Small intestine (tissue), 7 donors: ENCODE results near the gene CFAP99. TPM values are rescaled to one million over a fixed set of nuclear protein-coding genes. Genes with fewer than 3 reads are reported as not detected.

ENCODE experiments used
- DNase-seq, 2 donors: peaks; one replicate each; pipeline versions ENCODE4 v3.0.0 to v3.0.0-alpha.2; 2013
- FAIRE-seq: peaks from 2 replicates; lab custom pipeline; 2012; peaks lifted over from hg19 to GRCh38; lab: Jason Lieb, UNC
- H3K27ac ChIP-seq, 3 donors: one replicate each; pipeline ENCODE4 v1.5.1; 2013; ENCODE audit warnings: low read length in 2 of 3, mild to moderate bottlenecking in 2 of 3, control low read depth in 1 of 3, inconsistent platforms in 1 of 3, low read depth in 1 of 3, moderate library complexity in 1 of 3
- H3K27me3 ChIP-seq, 3 donors: one replicate each; pipeline ENCODE4 v1.6.1; 2013; ENCODE audit warnings: low read length in 3 of 3, inconsistent platforms in 1 of 3; ENCODE audit not compliant: control insufficient read depth in 3 of 3, insufficient read depth in 3 of 3
- H3K36me3 ChIP-seq, 3 donors: one replicate each; pipeline ENCODE4 v1.6.1; 2013; ENCODE audit warnings: low read length in 3 of 3, inconsistent platforms in 1 of 3, low read depth in 1 of 3, mild to moderate bottlenecking in 1 of 3, moderate library complexity in 1 of 3; ENCODE audit not compliant: control insufficient read depth in 3 of 3, insufficient read depth in 2 of 3
- H3K4me1 ChIP-seq, 3 donors: one replicate each; pipeline ENCODE4 v1.6.1; 2013; ENCODE audit warnings: low read length in 2 of 3, inconsistent platforms in 1 of 3, low read depth in 1 of 3, mild to moderate bottlenecking in 1 of 3, moderate library complexity in 1 of 3; ENCODE audit not compliant: control insufficient read depth in 3 of 3, insufficient read depth in 2 of 3
- H3K4me3 ChIP-seq, 3 donors: one replicate each; pipeline ENCODE4 v1.5.1; 2013; ENCODE audit warnings: low read length in 3 of 3, control low read depth in 1 of 3, inconsistent platforms in 1 of 3, low read depth in 1 of 3, mild to moderate bottlenecking in 1 of 3, moderate library complexity in 1 of 3
- H3K9me3 ChIP-seq, 2 donors: one replicate each; pipeline ENCODE4 v1.6.1; 2013; ENCODE audit warnings: low read depth in 1 of 2, low read length in 1 of 2; ENCODE audit not compliant: control insufficient read depth in 2 of 2, insufficient read depth in 1 of 2
- WGBS, 3 donors: extraction: QIAGEN DNeasy Blood & Tissue Kit; methylation state at CpG; one replicate each; pipeline ENCODE4 v1.1.7; 2013; 5-methylcytosine and 5-hydroxymethylcytosine counted together
- polyA plus RNA-seq, 4 donors: library from polyadenylated mRNA; stranded (reverse) in 3 of 4; unstranded in 1 of 4; fragments of 200-250 nt in 3 of 4; fragments of 120-200 nt in 1 of 4; gene quantifications; one replicate each; pipeline versions ENCODE4 v1.2.1 to v1.2.3, GENCODE V29; 2013
- donor health status: healthy with polysubstance abuse.
- donor health status: control.
- donor health status: control.
- donor health status: Bipolar disorder and iron deficiency.
- donor health status: healthy.

The CFAP99 gene
- polyA plus RNA-seq, 4 donors = 0.15 to 0.67 (median 0.16) TPM; not detected in 1

- H3K4me1 ChIP-seq = peaks cover 0 to 11% (median 7%) of the 10 kb centered on the region in 3 donors
- H3K36me3 ChIP-seq = no peaks in the 10 kb centered on the region
- no peaks in the 10 kb centered on the region for H3K9me3 ChIP-seq
- H3K4me3 ChIP-seq = no peak overlapping the region
- 84 to 91% (median 89%) methylated on average over 9 of the region's 9 CpGs for WGBS, 3 donors
- H3K27ac ChIP-seq = peak overlapping the region in 1 of 3 donors; percentile 24
- FAIRE-seq = no peak
- no peak for DNase-seq
- peaks cover 0 to 2% (median 0%) of the 10 kb centered on the region in 3 donors for H3K27me3 ChIP-seq
Observed at GRCh38 chr4:2395038-2395437, 23.7 kb upstream of the CFAP99 start.

- no peak for FAIRE-seq
Observed at GRCh38 chr4:2395584-2395983, 23.2 kb upstream of the CFAP99 start.

GRCh38 chr4:2396781-2397368, 21.9 kb upstream of the CFAP99 start:
- peaks cover 0 to 8% (median 0%) of the 10 kb centered on the region in 3 donors for H3K27me3 ChIP-seq
- DNase-seq (peak in 1 of 2 donors; percentile 61), FAIRE-seq (no peak)
- 33 to 55% (median 51%) methylated on average over 21 of the region's 21 CpGs for WGBS, 3 donors
- H3K36me3 ChIP-seq = no peaks in the 10 kb centered on the region
- H3K4me1 ChIP-seq = peaks cover 0 to 15% (median 14%) of the 10 kb centered on the region in 3 donors
- H3K27ac ChIP-seq = no peak overlapping the region
- H3K9me3 ChIP-seq = no peaks in the 10 kb centered on the region
- H3K4me3 ChIP-seq = no peak overlapping the region

More at GRCh38 chr4:2395584-2395983, 23.2 kb upstream of the CFAP99 start:
- no peaks in the 10 kb centered on the region for H3K9me3 ChIP-seq
- peak; percentile 22 to 81 for DNase-seq
- no peak overlapping the region for H3K4me3 ChIP-seq
- peaks cover 0 to 2% (median 0%) of the 10 kb centered on the region in 3 donors for H3K27me3 ChIP-seq
- H3K27ac ChIP-seq = peak overlapping the region in 1 of 3 donors; percentile 24
- no peaks in the 10 kb centered on the region for H3K36me3 ChIP-seq
- peaks cover 0 to 11% (median 7%) of the 10 kb centered on the region in 3 donors for H3K4me1 ChIP-seq
- WGBS, 3 donors = 24 to 62% (median 48%) methylated on average over 9 of the region's 9 CpGs

- no peak overlapping the region for H3K27ac ChIP-seq
- H3K9me3 ChIP-seq = no peaks in the 10 kb centered on the region
- 74 to 80% (median 79%) methylated on average over 20 of the region's 20 CpGs for WGBS, 3 donors
- no peaks in the 10 kb centered on the region for H3K36me3 ChIP-seq
- FAIRE-seq (no peak), DNase-seq (no peak)
- peaks cover 0 to 16% (median 0%) of the 10 kb centered on the region in 3 donors for H3K27me3 ChIP-seq
- no peak overlapping the region for H3K4me3 ChIP-seq
- peaks cover 0 to 23% (median 18%) of the 10 kb centered on the region in 3 donors for H3K4me1 ChIP-seq
Observed at GRCh38 chr4:2397596-2398379, 21.0 kb upstream of the CFAP99 start.

- 73 to 81% (median 77%) methylated on average over 10 of the region's 10 CpGs for WGBS, 3 donors
- FAIRE-seq = no peak
Observed at GRCh38 chr4:2399216-2399615, 19.5 kb upstream of the CFAP99 start.

GRCh38 chr4:2399631-2400190, 19.0 kb upstream of the CFAP99 start:
- Histone ChIP-seq H3K27ac (no peak overlapping the region), H3K4me1 (peaks cover 0 to 17% (median 11%) of the 10 kb centered on the region in 3 donors), H3K36me3 (no peaks in the 10 kb centered on the region), H3K4me3 (no peak overlapping the region), H3K27me3 (peaks cover 0 to 19% (median 0%) of the 10 kb centered on the region in 3 donors), H3K9me3 (no peaks in the 10 kb centered on the region)
- FAIRE-seq (no peak), DNase-seq (no peak)
- WGBS, 3 donors = 76 to 80% (median 79%) methylated on average over 23 to 28 of the region's 28 CpGs

More at GRCh38 chr4:2399216-2399615, 19.5 kb upstream of the CFAP99 start:
- H3K4me1 ChIP-seq = peaks cover 0 to 17% (median 13%) of the 10 kb centered on the region in 3 donors
- no peak overlapping the region for H3K27ac ChIP-seq
- no peak overlapping the region for H3K4me3 ChIP-seq
- peaks cover 0 to 19% (median 0%) of the 10 kb centered on the region in 3 donors for H3K27me3 ChIP-seq
- H3K36me3 ChIP-seq = no peaks in the 10 kb centered on the region
- DNase-seq = no peak
- H3K9me3 ChIP-seq = no peaks in the 10 kb centered on the region

- Histone ChIP-seq H3K27ac (no peak overlapping the region), H3K27me3 (peaks cover 0 to 19% (median 0%) of the 10 kb centered on the region in 3 donors), H3K36me3 (no peaks in the 10 kb centered on the region), H3K4me3 (no peak overlapping the region), H3K4me1 (peaks cover 0 to 12% (median 11%) of the 10 kb centered on the region in 3 donors), H3K9me3 (no peaks in the 10 kb centered on the region)
- DNase-seq = no peak
- 64 to 76% (median 67%) methylated on average over 14 to 15 of the region's 15 CpGs for WGBS, 3 donors
- FAIRE-seq = no peak
Observed at GRCh38 chr4:2400841-2401609, 17.7 kb upstream of the CFAP99 start.

GRCh38 chr4:2401610-2401983, 17.2 kb upstream of the CFAP99 start:
- DNase-seq (no peak), FAIRE-seq (no peak)
- no peak overlapping the region for H3K27ac ChIP-seq
- H3K4me3 ChIP-seq = no peak overlapping the region
- 45 to 60% (median 48%) methylated on average over 14 to 15 of the region's 15 CpGs for WGBS, 3 donors
- H3K36me3 ChIP-seq = no peaks in the 10 kb centered on the region
- peaks cover 0 to 19% (median 0%) of the 10 kb centered on the region in 3 donors for H3K27me3 ChIP-seq
- H3K4me1 ChIP-seq = peaks cover 0 to 12% (median 11%) of the 10 kb centered on the region in 3 donors
- no peaks in the 10 kb centered on the region for H3K9me3 ChIP-seq
